ENCODE data around the gene VSTM2B.
"Not testable (repeated sequence)": the region's sequence is repeated elsewhere in the genome, so short reads cannot be mapped to it uniquely, and the experiment has no call there.

Gene VSTM2B

DNA sequence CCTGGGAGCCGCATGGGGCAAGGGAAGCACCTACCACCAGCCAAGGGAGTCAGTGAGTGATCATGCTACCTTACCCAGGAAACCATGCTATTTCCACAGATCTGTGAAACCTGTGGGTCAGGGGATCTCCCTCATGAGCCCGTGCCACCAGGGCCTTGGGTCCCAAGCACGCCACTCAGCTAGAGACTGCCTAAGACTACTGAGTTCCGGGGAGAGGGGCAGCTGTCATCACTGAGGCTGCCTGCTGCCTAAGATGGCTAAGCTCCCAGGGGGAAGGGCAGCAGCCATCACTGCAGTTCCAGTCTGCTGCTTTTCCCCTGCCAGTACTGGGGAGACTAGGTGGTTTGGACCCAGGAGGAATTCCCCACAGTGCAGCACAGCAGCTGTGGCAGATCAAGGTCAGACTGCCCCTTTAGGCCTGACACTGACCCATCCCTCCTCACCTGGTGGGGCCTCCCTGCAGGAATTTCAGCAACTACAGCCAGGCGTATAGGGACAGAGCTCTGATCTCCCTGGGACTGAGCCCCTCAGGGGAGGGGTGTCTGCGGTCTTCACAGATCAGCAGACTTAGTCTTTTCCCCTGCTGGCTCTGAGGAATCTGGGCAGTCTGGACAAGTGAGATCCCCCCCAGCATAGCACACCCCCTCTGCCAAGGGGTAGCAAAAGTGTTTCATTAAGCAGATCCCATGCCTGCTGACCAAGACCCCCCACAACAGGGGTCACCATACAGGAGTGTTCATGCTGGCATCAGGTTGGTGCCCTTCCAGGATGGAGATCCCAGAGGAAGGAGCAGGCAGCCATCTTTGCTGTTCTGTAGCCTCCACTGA, 26.9 kb downstream of the VSTM2B start:
- Histone ChIP-seq H3K4me3 (ENCODE audit: low read length in 2 of 2) (no peak overlapping the region), H3K4me1 (ENCODE audit: control insufficient read depth in 2 of 2, insufficient read depth in 2 of 2, low read length in 2 of 2) (no peaks in the 10 kb centered on the region), H3K36me3 (ENCODE audit: control insufficient read depth in 2 of 2, insufficient read depth in 2 of 2, low read length in 2 of 2) (no peaks in the 10 kb centered on the region), H3K9ac (ENCODE audit: low read depth in 1 of 2, low read length in 2 of 2) (no peak overlapping the region), H3K9me3 (ENCODE audit: control insufficient read depth in 2 of 2, low read length in 2 of 2) (no peaks in the 10 kb centered on the region), H3K27ac (ENCODE audit: low read depth in 2 of 2, low read length in 2 of 2) (no peak overlapping the region), H3K27me3 (ENCODE audit: control insufficient read depth in 2 of 2, insufficient read depth in 2 of 2, low read length in 2 of 2) (no peaks in the 10 kb centered on the region)

DNA sequence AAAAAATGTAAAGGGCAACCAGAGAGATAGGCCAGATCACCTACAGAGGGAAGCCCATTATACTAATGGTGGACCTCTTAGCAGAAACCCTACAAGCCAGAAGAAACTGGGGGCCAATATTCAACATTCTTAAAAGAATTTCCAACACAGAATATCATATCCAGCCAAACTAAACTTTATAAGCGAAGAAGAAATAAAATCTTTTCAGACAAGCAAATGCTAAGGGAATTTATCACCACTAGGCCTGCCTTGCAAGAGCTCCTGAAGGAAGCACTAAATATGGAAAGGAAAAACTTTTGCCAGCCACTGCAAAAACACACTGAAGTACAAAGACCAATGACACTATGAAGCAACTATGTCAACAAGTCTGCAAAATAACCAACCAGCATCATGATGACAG, 28.4 kb downstream of the VSTM2B start:
- no peak overlapping the region for H3K9ac ChIP-seq (ENCODE audit: low read depth in 1 of 2, low read length in 2 of 2)
- no peaks in the 10 kb centered on the region for H3K9me3 ChIP-seq (ENCODE audit: control insufficient read depth in 2 of 2, low read length in 2 of 2)
- H3K36me3 ChIP-seq (ENCODE audit: control insufficient read depth in 2 of 2, insufficient read depth in 2 of 2, low read length in 2 of 2): no peaks in the 10 kb centered on the region
- H3K4me3 ChIP-seq (ENCODE audit: low read length in 2 of 2): no peak overlapping the region
- H3K27me3 ChIP-seq (ENCODE audit: control insufficient read depth in 2 of 2, insufficient read depth in 2 of 2, low read length in 2 of 2): no peaks in the 10 kb centered on the region
- H3K27ac ChIP-seq (ENCODE audit: low read depth in 2 of 2, low read length in 2 of 2): no peak overlapping the region
- no peaks in the 10 kb centered on the region for H3K4me1 ChIP-seq (ENCODE audit: control insufficient read depth in 2 of 2, insufficient read depth in 2 of 2, low read length in 2 of 2)

DNA sequence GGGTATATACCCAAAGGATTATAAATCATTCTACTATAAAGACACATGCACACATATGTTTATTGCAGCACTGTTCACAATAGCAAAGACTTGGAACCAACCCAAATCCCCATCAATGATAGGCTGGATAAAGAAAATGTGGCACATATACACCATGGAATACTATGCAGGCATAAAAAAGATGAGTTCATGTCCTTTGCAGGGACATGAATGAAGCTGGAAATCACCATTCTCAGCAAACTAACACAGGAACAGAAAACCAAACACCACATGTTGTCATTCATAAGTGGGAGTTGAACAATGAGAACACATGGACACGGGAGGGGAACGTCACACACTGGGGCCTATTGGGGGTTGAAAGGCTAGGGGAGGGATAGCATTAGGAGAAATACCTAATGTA, 33.3 kb downstream of the VSTM2B start:
- H3K4me1 ChIP-seq (ENCODE audit: control insufficient read depth in 2 of 2, insufficient read depth in 2 of 2, low read length in 2 of 2); H3K4me3 ChIP-seq (ENCODE audit: low read length in 2 of 2); H3K36me3 ChIP-seq (ENCODE audit: control insufficient read depth in 2 of 2, insufficient read depth in 2 of 2, low read length in 2 of 2); H3K27me3 ChIP-seq (ENCODE audit: control insufficient read depth in 2 of 2, insufficient read depth in 2 of 2, low read length in 2 of 2); H3K9ac ChIP-seq (ENCODE audit: low read depth in 1 of 2, low read length in 2 of 2); H3K9me3 ChIP-seq (ENCODE audit: control insufficient read depth in 2 of 2, low read length in 2 of 2); H3K27ac ChIP-seq (ENCODE audit: low read depth in 2 of 2, low read length in 2 of 2): not testable (repeated sequence)

DNA sequence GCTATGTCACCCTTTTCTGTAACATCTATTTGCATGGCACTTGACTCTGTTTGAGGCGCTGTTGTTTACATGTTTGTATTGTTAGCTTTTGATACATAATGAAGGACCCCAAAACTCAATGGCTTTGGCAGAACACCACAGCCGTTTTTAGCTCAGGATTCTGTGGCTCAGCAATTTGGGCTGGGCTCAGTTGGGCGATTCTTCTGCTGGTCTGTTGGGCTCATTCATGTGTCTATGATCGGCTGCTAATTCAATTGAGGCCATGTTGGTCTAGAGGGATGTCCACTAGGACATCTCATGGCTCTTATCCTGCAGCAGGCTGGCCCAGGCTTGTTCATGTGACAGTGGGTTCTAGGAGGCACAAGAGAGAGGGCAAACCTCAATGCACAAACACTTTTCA, 33.9 kb downstream of the VSTM2B start:
- Histone ChIP-seq H3K36me3 (ENCODE audit: control insufficient read depth in 2 of 2, insufficient read depth in 2 of 2, low read length in 2 of 2) (no peaks in the 10 kb centered on the region), H3K4me1 (ENCODE audit: control insufficient read depth in 2 of 2, insufficient read depth in 2 of 2, low read length in 2 of 2) (no peaks in the 10 kb centered on the region), H3K27ac (ENCODE audit: low read depth in 2 of 2, low read length in 2 of 2) (no peak overlapping the region), H3K9me3 (ENCODE audit: control insufficient read depth in 2 of 2, low read length in 2 of 2) (no peaks in the 10 kb centered on the region), H3K9ac (ENCODE audit: low read depth in 1 of 2, low read length in 2 of 2) (no peak overlapping the region), H3K4me3 (ENCODE audit: low read length in 2 of 2) (no peak overlapping the region), H3K27me3 (ENCODE audit: control insufficient read depth in 2 of 2, insufficient read depth in 2 of 2, low read length in 2 of 2) (no peaks in the 10 kb centered on the region)

DNA sequence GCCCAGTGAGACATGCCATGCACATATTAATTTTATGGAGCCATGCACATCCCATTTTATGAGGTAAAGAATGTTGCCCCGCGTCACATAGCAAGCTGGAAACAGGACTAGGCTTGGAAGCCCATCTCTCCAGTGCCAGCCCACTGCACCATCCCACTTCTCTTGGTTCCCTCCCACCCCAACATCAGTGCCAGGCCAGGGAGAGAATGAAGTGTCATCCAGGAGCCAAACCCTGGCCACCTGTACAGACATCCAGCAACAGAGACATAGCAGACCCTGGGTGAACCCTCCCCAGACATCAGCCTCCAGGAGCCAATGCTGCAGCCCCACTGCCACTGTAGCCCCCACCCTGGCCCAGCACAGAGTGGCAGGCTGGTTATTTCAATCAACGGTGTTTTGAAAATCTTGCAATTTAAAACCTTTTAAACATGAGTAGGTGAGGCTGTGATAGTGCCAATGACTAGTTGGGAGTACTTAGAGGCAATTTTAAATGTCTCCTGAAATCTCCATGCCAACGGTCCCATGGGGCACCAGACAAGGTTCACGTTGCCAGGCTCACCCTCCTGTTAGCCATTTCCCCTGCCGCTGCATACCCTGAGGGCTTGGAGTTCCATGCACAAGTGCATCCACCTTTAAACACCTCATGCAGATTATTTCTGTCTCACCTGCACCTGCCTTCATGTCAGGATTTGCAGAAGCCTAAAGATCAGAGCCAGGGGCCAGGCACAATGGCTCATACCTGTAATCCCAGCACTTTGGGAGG, 34.7 kb downstream of the VSTM2B start:
- Histone ChIP-seq H3K27ac (ENCODE audit: low read depth in 2 of 2, low read length in 2 of 2) (no peak overlapping the region), H3K27me3 (ENCODE audit: control insufficient read depth in 2 of 2, insufficient read depth in 2 of 2, low read length in 2 of 2) (no peaks in the 10 kb centered on the region), H3K36me3 (ENCODE audit: control insufficient read depth in 2 of 2, insufficient read depth in 2 of 2, low read length in 2 of 2) (no peaks in the 10 kb centered on the region), H3K9me3 (ENCODE audit: control insufficient read depth in 2 of 2, low read length in 2 of 2) (no peaks in the 10 kb centered on the region), H3K4me3 (ENCODE audit: low read length in 2 of 2) (no peak overlapping the region), H3K9ac (ENCODE audit: low read depth in 1 of 2, low read length in 2 of 2) (no peak overlapping the region), H3K4me1 (ENCODE audit: control insufficient read depth in 2 of 2, insufficient read depth in 2 of 2, low read length in 2 of 2) (no peaks in the 10 kb centered on the region)

DNA sequence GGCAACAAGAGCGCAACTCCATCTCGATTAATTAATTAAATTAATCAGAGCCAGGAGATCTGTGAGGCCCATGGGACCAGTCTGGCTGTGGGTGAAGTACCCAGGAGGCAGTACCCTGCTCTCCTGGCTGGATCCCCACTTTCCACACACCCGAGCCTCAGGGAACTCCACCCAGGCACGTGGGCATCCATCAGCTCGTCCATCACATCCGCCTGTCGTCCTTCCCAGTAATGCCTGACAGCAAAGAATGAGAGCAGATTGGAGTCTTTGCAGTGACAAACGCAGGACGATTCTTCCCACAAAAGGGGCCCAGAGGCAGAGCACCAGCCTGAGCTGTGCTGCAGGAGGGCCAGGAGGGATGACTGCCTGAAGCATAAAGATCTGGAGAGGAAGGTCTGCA, 35.8 kb downstream of the VSTM2B start:
- Histone ChIP-seq H3K4me1 (ENCODE audit: control insufficient read depth in 2 of 2, insufficient read depth in 2 of 2, low read length in 2 of 2) (no peaks in the 10 kb centered on the region), H3K27ac (ENCODE audit: low read depth in 2 of 2, low read length in 2 of 2) (no peak overlapping the region), H3K9ac (ENCODE audit: low read depth in 1 of 2, low read length in 2 of 2) (no peak overlapping the region), H3K4me3 (ENCODE audit: low read length in 2 of 2) (no peak overlapping the region), H3K27me3 (ENCODE audit: control insufficient read depth in 2 of 2, insufficient read depth in 2 of 2, low read length in 2 of 2) (no peaks in the 10 kb centered on the region), H3K36me3 (ENCODE audit: control insufficient read depth in 2 of 2, insufficient read depth in 2 of 2, low read length in 2 of 2) (no peaks in the 10 kb centered on the region), H3K9me3 (ENCODE audit: control insufficient read depth in 2 of 2, low read length in 2 of 2) (no peaks in the 10 kb centered on the region)

DNA sequence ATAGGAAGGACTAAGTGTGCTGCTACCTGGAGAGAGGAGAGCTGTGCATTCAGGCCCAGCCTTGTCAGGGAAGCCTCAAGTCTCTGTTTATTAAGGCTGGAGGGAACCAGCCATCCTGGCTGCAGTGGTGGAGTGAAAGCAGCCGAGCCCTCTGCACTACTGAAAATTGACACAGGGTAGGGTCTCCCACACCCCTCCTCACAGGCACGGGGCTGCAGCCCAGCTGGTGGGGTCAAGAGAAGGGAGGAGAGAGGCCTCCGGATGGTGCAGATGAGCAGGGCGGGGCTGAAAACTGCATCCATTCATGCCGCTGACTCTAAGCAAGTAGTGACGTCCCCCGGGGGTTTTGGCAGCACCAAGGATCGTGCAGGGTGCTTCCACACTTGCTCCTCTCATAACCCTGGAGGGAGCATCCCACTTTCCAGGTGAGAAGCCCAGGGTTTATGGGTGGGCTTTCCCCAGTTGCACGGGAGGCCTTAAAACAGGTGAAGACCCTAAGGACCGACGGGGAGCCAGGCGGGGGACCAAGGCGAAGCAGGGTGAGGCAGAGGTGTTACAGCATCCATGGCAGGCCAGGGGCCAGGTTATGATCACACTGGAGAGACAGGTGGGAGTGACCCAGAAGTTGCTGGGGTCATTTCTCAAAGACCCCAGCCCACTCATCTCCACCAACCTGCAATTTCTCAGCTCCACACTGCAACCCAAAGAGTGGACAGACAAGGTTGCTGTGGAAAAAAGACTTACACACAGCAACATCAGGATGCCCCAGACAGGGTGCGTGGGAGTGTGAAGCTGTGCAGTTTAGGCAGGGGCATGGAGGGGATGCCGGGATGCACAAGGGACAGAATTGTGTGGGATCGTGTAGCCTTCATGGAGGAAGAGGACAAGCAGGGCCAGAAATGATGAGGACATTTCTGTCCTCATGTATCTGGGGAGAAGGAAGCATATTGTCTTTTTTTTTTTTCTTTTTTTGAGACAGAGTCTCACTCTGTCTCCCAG, 36.8 kb downstream of the VSTM2B start:
- Histone ChIP-seq H3K4me3 (ENCODE audit: low read length in 2 of 2) (no peak overlapping the region), H3K27me3 (ENCODE audit: control insufficient read depth in 2 of 2, insufficient read depth in 2 of 2, low read length in 2 of 2) (no peaks in the 10 kb centered on the region), H3K27ac (ENCODE audit: low read depth in 2 of 2, low read length in 2 of 2) (no peak overlapping the region), H3K4me1 (ENCODE audit: control insufficient read depth in 2 of 2, insufficient read depth in 2 of 2, low read length in 2 of 2) (no peaks in the 10 kb centered on the region), H3K9ac (ENCODE audit: low read depth in 1 of 2, low read length in 2 of 2) (no peak overlapping the region), H3K36me3 (ENCODE audit: control insufficient read depth in 2 of 2, insufficient read depth in 2 of 2, low read length in 2 of 2) (no peaks in the 10 kb centered on the region), H3K9me3 (ENCODE audit: control insufficient read depth in 2 of 2, low read length in 2 of 2) (no peaks in the 10 kb centered on the region)

DNA sequence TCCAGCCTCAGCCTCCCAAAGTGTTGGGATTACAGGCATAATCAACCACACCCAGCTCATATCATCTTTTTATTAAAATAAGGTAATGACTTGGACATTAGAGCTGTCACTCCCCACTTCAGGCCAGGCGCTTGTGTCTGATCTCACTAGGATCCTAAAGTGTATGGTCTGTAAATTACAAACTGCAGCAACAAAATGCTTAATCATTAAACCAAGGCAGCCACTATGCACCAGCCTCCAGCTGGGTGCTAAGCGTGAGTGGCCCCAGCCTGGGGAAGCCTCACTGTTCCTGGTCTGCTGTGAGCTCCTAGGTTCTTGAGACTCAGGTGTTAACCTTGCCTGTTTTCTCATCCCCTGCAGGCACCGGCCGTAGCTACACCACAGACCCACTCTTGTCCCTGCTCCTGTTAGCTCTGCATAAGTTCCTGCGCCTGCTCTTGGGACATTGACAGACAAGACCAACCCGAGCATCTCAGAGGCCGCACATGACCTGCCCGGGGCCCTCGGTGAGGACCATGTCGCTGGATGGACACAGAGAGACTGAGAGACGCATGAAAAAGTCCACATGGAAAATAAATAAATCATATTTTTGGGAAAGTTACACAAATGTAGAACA, 37.8 kb downstream of the VSTM2B start:
- Histone ChIP-seq H3K27ac (ENCODE audit: low read depth in 2 of 2, low read length in 2 of 2) (no peak overlapping the region), H3K9me3 (ENCODE audit: control insufficient read depth in 2 of 2, low read length in 2 of 2) (no peaks in the 10 kb centered on the region), H3K4me1 (ENCODE audit: control insufficient read depth in 2 of 2, insufficient read depth in 2 of 2, low read length in 2 of 2) (no peaks in the 10 kb centered on the region), H3K9ac (ENCODE audit: low read depth in 1 of 2, low read length in 2 of 2) (no peak overlapping the region), H3K4me3 (ENCODE audit: low read length in 2 of 2) (no peak overlapping the region), H3K36me3 (ENCODE audit: control insufficient read depth in 2 of 2, insufficient read depth in 2 of 2, low read length in 2 of 2) (no peaks in the 10 kb centered on the region), H3K27me3 (ENCODE audit: control insufficient read depth in 2 of 2, insufficient read depth in 2 of 2, low read length in 2 of 2) (no peaks in the 10 kb centered on the region)

DNA sequence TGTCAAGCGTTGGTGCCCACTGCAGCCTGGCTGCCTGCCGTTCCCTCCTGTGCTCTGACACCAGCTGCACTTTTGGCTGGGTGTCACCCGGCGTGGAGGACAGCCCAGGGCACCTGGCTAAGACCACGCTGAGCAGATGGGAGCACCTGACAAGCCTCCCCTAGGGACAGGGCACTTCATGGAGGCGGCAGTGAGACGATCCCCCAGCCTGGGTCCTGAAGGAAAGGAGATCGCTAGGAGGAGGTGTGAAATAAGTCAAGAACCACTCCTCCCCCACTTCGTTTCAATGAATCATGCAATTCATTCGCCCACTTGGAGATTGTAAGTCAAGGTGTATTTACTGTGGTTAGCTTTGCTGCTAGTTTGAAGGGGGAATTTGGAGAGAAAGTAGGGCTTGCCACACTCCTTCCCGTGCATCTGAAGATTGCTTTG, 38.8 kb downstream of the VSTM2B start:
- Histone ChIP-seq H3K4me3 (ENCODE audit: low read length in 2 of 2) (no peak overlapping the region), H3K9me3 (ENCODE audit: control insufficient read depth in 2 of 2, low read length in 2 of 2) (no peaks in the 10 kb centered on the region), H3K27me3 (ENCODE audit: control insufficient read depth in 2 of 2, insufficient read depth in 2 of 2, low read length in 2 of 2) (no peaks in the 10 kb centered on the region), H3K9ac (ENCODE audit: low read depth in 1 of 2, low read length in 2 of 2) (no peak overlapping the region), H3K27ac (ENCODE audit: low read depth in 2 of 2, low read length in 2 of 2) (no peak overlapping the region), H3K4me1 (ENCODE audit: control insufficient read depth in 2 of 2, insufficient read depth in 2 of 2, low read length in 2 of 2) (no peaks in the 10 kb centered on the region), H3K36me3 (ENCODE audit: control insufficient read depth in 2 of 2, insufficient read depth in 2 of 2, low read length in 2 of 2) (no peaks in the 10 kb centered on the region)

All from mucosa of rectum (tissue), 2 donors.